ENCODE data around the gene TESMIN. TPM values are rescaled to one million over a fixed set of nuclear protein-coding genes. Genes with fewer than 3 reads are reported as not detected.

TESMIN gene
- total RNA-seq, 1 donor from 2014 or later = 3.8 TPM

DNA sequence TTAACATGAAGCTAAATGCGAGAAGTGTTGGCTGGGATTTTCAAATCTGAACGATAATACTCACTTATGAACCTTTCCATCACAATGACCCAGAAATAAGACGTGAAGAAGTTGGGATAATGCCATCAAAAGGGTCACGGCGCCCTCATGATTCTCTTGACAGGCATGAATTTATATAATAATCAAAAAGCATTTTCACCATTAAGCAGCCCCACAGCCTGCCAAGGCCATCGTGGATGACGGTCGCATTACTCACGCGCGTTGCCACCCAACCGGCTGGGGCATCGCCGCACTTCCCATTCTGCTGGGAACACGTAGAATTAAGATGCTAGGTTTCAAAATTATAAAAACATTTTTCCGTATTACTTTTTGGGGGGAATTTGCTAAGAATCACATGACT lies 85.9 kb downstream of the TESMIN start:
- peaks cover 18% of the 10 kb centered on the region for H3K27me3 ChIP-seq (ENCODE audit: control insufficient read depth, insufficient read depth, low read length)
- no peak for DNase-seq (ENCODE audit: low read depth)
- TF ChIP-seq CTCF (IDR thresholded peaks at IDR 0.05; ENCODE audit: insufficient read depth, low read length, poor library complexity, severe bottlenecking) = no peak
- no peak overlapping the region for H3K4me3 ChIP-seq (ENCODE audit: low read depth, low read length)
- no peaks in the 10 kb centered on the region for H3K36me3 ChIP-seq (ENCODE audit: control insufficient read depth, insufficient read depth, low read length)

- DNase-seq (ENCODE audit: low read depth) = no peak
These were observed 86.4 kb downstream of the TESMIN start for GRCh38 chr11:68664906-68665305.

GRCh38 chr11:68664141-68664540 lies 87.2 kb downstream of the TESMIN start:
- Histone ChIP-seq H3K27me3 (ENCODE audit: control insufficient read depth, insufficient read depth, low read length) (peaks cover 16% of the 10 kb centered on the region), H3K36me3 (ENCODE audit: control insufficient read depth, insufficient read depth, low read length) (no peaks in the 10 kb centered on the region), H3K4me3 (ENCODE audit: low read depth, low read length) (no peak overlapping the region)
- no peak for TF ChIP-seq CTCF (IDR thresholded peaks at IDR 0.05; ENCODE audit: insufficient read depth, low read length, poor library complexity, severe bottlenecking)
- DNase-seq (ENCODE audit: low read depth) = no peak

More at GRCh38 chr11:68664906-68665305, 86.4 kb downstream of the TESMIN start:
- TF ChIP-seq CTCF (IDR thresholded peaks at IDR 0.05; ENCODE audit: insufficient read depth, low read length, poor library complexity, severe bottlenecking) = no peak
- no peak overlapping the region for H3K4me3 ChIP-seq (ENCODE audit: low read depth, low read length)
- H3K27me3 ChIP-seq (ENCODE audit: control insufficient read depth, insufficient read depth, low read length) = peaks cover 18% of the 10 kb centered on the region
- H3K36me3 ChIP-seq (ENCODE audit: control insufficient read depth, insufficient read depth, low read length) = no peaks in the 10 kb centered on the region

DNA sequence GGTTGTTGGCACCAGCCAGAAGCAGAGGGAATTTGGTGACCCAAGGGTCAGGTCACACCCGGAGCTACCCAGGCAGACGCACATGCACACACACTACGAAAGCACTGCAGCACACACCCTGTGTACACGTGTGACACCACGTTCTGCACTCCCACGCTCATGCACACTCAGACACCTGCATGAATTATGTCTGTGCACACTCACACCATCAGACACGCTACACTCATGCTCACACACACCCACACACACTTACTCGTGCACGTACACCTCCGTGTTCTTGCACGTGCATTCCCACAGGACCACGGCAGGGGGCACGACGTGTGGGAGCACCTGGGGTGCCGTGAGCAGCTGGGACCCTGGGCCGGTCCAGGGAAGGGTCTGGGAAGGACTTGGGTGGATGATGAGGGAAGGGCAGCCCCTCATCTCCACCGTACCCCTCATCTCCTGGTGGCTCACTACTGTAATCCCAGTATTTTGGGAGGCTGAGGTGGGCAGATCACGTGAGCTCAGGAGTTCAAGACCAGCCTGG lies 87.8 kb downstream of the TESMIN start:
- DNase-seq (ENCODE audit: low read depth) = no peak
- Histone ChIP-seq H3K4me3 (ENCODE audit: low read depth, low read length) (no peak overlapping the region), H3K27me3 (ENCODE audit: control insufficient read depth, insufficient read depth, low read length) (peaks cover 16% of the 10 kb centered on the region), H3K36me3 (ENCODE audit: control insufficient read depth, insufficient read depth, low read length) (no peaks in the 10 kb centered on the region)
- no peak for TF ChIP-seq CTCF (IDR thresholded peaks at IDR 0.05; ENCODE audit: insufficient read depth, low read length, poor library complexity, severe bottlenecking)

- no peak for TF ChIP-seq CTCF (IDR thresholded peaks at IDR 0.05; ENCODE audit: insufficient read depth, low read length, poor library complexity, severe bottlenecking)
- H3K4me3 ChIP-seq (ENCODE audit: low read depth, low read length) = no peak overlapping the region
- H3K27me3 ChIP-seq (ENCODE audit: control insufficient read depth, insufficient read depth, low read length) = peaks cover 19% of the 10 kb centered on the region
- H3K36me3 ChIP-seq (ENCODE audit: control insufficient read depth, insufficient read depth, low read length) = no peaks in the 10 kb centered on the region
- DNase-seq (ENCODE audit: low read depth) = no peak
These were observed 89.4 kb downstream of the TESMIN start for GRCh38 chr11:68661697-68662603.
